Ishikawa (cell line): ENCODE results near the gene FAAP100.

Experiments used
- CEBPB ChIP-seq: IDR thresholded peaks from 2 replicates; pipeline ENCODE4 v1.6.1; 2012
- REST ChIP-seq: IDR thresholded peaks from 2 replicates; pipeline ENCODE4 v1.6.1; 2012; ENCODE audit warnings: low read depth, mild to moderate bottlenecking
- TAF1 ChIP-seq: IDR thresholded peaks from 2 replicates; pipeline ENCODE4 v1.6.1; 2012; ENCODE audit warnings: low read depth, mild to moderate bottlenecking
- TEAD4 ChIP-seq: IDR thresholded peaks from 2 replicates; pipeline ENCODE4 v1.6.1; 2012

GRCh38 chr17:81514739-81515529 is 37.2 kb downstream of the FAAP100 start:
- TF ChIP-seq TAF1 (no peak), TEAD4 (no peak), REST (no peak), CEBPB (no peak)
